Measurements from ENCODE around the gene SACM1L.
"Not testable (repeated sequence)": the region's sequence is repeated elsewhere in the genome, so short reads cannot be mapped to it uniquely, and the experiment has no call there.

SACM1L gene

DNA sequence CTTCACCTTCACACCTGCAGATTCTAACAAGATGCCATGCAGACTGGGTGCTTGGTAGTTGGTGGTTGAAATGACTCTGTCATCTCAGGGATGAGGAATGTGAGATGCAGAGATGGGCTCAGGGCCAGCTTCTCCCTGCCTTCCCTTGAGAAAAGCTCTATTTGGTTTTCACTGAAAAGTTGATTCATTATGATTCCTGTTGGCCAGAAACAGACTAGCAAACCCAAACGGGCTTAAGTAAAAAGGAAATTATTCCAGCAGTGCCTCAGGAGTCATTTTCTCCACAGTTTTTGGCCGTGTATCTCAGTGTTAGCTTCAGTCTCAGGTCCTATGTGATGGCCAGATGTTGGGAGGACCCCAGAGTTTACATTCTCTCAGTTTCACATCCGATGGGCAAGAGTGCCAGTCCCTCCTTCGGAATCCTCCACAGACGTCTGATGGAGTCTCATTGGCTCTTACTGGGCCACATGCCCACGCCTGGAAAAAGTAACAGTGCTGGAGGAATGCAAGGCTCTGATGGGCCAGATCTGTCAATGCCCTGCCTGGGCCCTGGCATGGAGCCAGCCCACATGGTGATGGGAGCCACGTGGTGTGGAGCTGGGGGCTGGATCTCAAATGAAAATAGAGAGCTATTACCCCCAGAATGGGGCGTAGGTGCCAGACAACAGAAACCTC lies 22.3 kb upstream of the SACM1L start:
- peak; percentile 52 for DNase-seq (ENCODE audit: low read depth)

GRCh38 chr3:45667569-45667934 lies 21.6 kb upstream of the SACM1L start:
- DNase-seq (ENCODE audit: low read depth), result no peak

- no peak for DNase-seq (ENCODE audit: low read depth)
These were observed 18.8 kb upstream of the SACM1L start for GRCh38 chr3:45670436-45670835.

- DNase-seq (ENCODE audit: low read depth), result peak; percentile 78
These were observed 18.2 kb upstream of the SACM1L start for GRCh38 chr3:45670991-45671390.

- no peak for DNase-seq (ENCODE audit: low read depth)
These were observed 15.9 kb upstream of the SACM1L start for GRCh38 chr3:45673273-45673672.

DNA sequence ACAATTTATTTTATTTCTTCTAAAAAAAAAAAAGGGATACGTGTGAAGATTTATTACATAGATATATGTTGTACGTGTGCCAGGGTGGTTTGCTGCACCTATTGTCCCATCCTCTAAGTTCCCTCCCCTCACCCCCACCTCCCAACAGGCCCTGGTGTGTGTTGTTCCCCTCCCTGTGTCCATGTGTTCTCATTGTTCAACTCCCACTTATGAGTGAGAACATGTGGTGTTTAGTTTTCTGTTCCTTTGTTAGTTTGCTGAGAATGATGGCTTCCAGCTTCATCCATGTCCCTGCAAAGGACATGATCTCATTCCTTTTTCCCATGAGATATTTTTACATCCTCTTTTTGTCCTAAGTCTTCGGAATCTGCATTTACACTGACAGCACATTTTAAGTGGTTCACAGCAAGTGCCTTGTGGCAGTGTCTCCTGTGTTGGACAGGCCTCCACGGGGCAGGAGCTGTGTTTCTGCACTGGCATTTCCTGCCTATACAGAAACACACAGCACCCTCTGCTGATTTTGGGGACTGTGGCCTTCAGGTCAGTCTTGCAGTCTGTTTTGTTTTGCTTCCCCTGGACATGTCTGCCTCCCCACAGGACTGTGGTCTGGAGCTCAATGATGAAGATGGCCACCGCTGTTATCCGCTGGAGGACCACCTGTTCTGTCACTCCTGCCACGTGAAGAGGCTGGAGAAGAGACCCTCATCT lies 12.7 kb upstream of the SACM1L start:
- DNase-seq (ENCODE audit: low read depth), result no peak

DNA sequence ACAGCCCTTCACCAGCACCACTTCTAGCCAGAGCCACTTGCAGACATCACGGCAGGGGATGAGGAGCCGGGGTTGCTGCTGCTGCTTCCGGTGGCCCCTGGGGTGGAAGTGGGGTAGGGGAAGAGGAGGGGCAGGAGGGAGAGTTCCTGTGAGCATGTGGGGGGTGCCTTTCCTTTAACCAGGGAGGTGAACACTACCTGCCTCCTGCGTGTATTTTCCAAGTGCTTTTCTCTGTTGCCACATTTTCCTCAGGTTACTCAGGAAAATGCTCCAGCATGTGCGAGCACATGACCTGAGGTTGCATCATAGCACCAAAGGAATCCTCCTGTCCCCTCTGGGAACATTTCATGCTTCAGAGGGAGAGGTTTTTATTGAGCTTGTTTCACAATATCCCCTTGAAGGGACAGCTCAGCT lies 12.2 kb upstream of the SACM1L start:
- peak; percentile 48 for DNase-seq (ENCODE audit: low read depth)

- no peak for DNase-seq (ENCODE audit: low read depth)
These were observed 11.4 kb upstream of the SACM1L start for GRCh38 chr3:45677841-45678240.

GRCh38 chr3:45679805-45680204 lies 9.4 kb upstream of the SACM1L start:
- DNase-seq (ENCODE audit: low read depth), result no peak

DNA sequence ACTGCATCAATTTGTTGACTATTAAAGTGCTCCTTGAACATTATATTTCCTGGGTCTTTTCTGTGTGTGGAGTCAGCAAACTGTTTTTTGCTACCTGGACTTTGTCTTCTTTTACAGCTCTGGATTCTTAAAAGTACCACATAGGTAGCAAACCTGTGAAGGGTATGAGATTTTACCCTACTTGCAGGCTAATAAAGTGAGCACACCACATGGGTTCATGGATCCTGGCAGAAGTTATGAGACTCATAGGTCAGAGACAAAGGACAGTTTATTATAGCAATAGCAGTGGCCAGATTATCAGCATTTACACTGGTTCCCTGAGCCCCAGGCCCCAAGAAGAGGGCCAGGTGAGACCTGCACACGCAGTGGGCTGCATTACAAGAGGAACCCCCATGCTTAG lies 8.0 kb upstream of the SACM1L start:
- DNase-seq (ENCODE audit: low read depth), result no peak

GRCh38 chr3:45681846-45682245 lies 7.3 kb upstream of the SACM1L start:
- no peak for DNase-seq (ENCODE audit: low read depth)

- no peak for DNase-seq (ENCODE audit: low read depth)
These were observed 6.9 kb upstream of the SACM1L start for GRCh38 chr3:45682311-45682710.

DNA sequence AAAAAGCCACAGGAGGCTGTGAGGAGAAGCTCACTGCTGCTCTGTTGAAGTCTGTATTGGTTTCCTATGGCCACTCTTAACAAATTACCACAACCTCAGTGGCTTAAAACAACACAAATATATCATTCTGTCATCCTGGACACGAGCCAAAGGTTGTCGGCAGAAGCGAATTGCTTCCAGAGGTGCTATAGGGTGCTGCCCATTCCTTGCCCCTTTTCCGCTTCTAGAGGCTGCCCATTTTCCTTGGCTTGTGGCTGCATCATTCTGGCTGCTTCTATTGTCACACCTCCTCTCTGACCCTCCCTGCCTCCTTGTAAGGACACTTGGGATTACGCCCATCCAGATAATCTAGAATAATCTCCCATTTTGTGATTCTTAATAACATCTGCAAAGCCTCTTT lies 6.4 kb upstream of the SACM1L start:
- no peak for DNase-seq (ENCODE audit: low read depth)

GRCh38 chr3:45683417-45684326 lies 5.5 kb upstream of the SACM1L start:
- no peak for DNase-seq (ENCODE audit: low read depth)

DNA sequence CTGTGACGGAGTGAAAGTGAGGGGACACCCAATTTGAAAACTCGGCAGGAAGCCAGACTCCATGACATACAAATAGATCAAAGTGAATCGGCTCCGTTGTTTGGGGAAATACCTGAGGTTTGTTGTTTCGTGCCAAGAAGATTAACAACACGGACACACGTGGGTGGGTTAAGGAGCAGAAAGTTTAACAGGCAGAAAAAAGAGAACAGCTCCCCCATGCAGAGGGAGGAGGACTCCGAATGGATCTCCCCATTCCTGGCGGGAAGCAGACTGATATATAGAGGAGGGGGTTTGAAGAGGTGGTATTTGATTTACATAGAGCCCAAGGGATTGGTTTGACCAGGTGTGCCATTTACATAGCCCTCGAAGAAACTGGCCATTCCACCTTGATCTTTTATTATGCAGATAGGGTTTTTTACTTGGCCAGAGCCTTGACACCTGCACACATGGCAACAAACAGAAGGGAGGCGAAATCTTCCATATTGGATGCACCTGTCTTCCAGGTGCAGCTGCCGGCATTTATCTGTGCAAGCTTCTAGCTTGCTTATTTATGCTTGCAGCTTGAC lies 4.8 kb upstream of the SACM1L start:
- no peak for DNase-seq (ENCODE audit: low read depth)

- DNase-seq (ENCODE audit: low read depth), result not testable (repeated sequence)
These were observed 3.5 kb upstream of the SACM1L start for GRCh38 chr3:45685722-45686121.

DNA sequence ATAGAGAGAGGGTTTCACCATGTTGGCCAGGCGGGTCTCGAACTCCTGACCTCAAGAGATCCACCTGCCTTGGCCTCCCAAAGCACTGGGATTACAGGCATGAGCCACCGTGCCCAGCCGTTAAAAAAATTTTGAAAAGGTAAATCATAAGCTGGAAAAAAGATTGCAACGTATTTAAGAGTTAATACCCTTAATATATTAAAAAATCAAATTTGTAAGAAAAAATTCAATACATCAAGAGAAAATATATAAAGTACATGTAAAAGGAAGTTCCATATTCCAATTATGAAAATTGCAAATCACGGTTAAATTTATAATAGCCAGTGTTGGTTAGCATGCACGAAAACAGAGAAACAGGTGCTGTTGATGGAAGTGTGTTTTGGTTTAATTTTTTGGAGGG lies 2.3 kb upstream of the SACM1L start:
- no peak for DNase-seq (ENCODE audit: low read depth)

DNA sequence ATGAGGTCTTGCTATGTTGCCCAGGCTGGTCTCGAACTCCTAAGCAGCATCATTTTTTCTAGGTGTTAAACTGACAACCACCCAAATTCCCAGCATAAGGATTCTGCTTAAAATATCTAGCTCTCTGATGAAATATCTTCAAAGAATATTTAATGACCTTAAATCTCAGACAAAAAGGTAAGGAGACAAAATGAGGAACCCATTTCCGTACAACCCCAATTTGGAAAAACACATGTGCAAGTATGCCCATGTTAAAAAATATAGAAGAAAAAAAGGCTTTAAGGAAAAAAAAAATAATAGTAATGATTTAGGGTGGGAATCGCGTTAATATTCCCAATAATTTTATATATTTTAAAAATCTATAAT lies 1.4 kb upstream of the SACM1L start:
- DNase-seq (ENCODE audit: low read depth), result no peak

DNA sequence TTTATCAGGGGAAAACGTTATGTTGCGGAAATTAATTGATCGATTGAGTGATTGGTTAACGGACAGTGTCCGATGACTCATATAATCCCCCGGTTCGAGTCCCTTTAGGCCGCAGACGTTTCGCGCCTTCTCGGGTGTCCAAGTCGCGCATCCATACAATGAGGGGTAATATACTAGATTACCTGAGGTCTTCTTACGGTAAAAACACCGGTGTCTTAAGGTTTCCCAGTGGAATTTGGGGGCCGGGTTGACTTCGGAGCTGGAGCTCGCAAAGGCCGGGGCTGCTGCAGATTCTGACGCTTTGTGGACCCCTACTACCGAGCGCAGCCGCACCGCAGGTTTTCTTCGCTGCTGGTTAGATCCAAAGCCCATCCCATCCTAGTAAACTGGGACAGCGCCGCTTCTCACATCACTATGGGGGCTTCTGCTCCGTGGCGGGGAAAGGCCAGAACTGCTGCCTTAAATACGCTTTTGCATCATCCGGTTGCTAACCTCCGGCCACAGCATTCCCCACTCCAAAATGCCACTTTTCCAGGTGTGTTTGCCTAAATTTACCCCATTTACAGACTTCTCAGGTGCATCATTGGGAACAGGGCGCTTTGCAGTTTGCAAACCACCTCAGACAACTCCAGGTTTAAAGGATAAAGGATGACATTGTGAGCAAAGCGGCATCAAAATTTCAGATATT lies 858 bp upstream of the SACM1L start:
- no peak for DNase-seq (ENCODE audit: low read depth)

GRCh38 chr3:45689787-45690145 lies 570 bp downstream of the SACM1L start:
- no peak for DNase-seq (ENCODE audit: low read depth)

- no peak for DNase-seq (ENCODE audit: low read depth)
These were observed 1.3 kb downstream of the SACM1L start for GRCh38 chr3:45690336-45691035.

DNA sequence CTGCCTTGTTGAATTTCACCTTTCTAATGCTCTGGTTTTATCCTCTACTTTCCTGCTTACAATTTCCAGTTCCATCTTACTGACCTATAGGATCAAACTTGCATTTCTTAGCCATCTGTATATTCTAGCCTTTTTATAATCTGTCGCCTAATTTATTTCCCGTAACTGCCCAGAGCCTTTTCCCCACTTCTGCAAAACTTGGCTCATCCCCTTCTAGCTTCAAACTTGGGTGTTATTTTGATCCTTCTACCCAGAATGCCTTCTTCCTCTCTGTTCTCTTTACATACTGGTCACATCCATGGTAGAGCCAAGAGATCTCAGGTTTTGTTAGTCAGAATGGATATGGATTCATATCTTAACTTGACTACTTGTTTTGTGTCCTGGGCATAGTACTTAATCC lies 2.6 kb downstream of the SACM1L start:
- DNase-seq (ENCODE audit: low read depth), result no peak
